Tibial nerve (tissue), 4 donors: Measurements from ENCODE around the gene CDKN1A. TPM values are rescaled to one million over a fixed set of nuclear protein-coding genes. Genes with fewer than 3 reads are reported as not detected.
A peak's percentile ranks its signal among the peaks of the same experiment; 100 is the strongest.
"Not testable (repeated sequence)": the region's sequence is repeated elsewhere in the genome, so short reads cannot be mapped to it uniquely, and the experiment has no call there.

ENCODE experiments used
- DNase-seq, 2 donors: peaks; one replicate each; pipeline ENCODE4 v3.0.0-alpha.2; 2019; ENCODE audit warnings: low spot score in 2 of 2
- H3K27ac ChIP-seq, 4 donors: fragments of 200-600 bp; sonication (generic) in 3 of 4; one replicate each; pipeline ENCODE4 v1.5.1; 2017 to 2019; ENCODE audit warnings: mild to moderate bottlenecking in 1 of 4
- H3K27me3 ChIP-seq, 2 donors: fragments of 200-600 bp; sonication (generic) in 1 of 2; one replicate each; pipeline versions ENCODE4 v1.5.1 to v1.6.0; 2017 to 2019
- H3K36me3 ChIP-seq, 3 donors: fragments of 200-600 bp; sonication (generic); one replicate each; pipeline ENCODE4 v1.5.1; 2018 to 2019
- H3K4me1 ChIP-seq, 4 donors: fragments of 200-600 bp; sonication (generic) in 3 of 4; one replicate each; pipeline ENCODE4 v1.5.1; 2017 to 2019
- H3K4me3 ChIP-seq, 4 donors: fragments of 200-600 bp; sonication (generic) in 3 of 4; one replicate each; pipeline ENCODE4 v1.5.1; 2017 to 2019; ENCODE audit warnings: mild to moderate bottlenecking in 1 of 4, moderate library complexity in 1 of 4
- H3K9me3 ChIP-seq, 4 donors: fragments of 200-600 bp; sonication (generic) in 3 of 4; one replicate each; pipeline ENCODE4 v1.5.1; 2017 to 2019
- CTCF ChIP-seq, 5 experiments: fragments of 200-600 bp in 3 of 5; fragments of 450-650 bp in 2 of 5; sonication (generic) in 3 of 5; IDR thresholded peaks; one replicate each; pipeline ENCODE4 v1.5.1; 2016 to 2019; ENCODE audit warnings: antibody characterized with exemption in 5 of 5, mild to moderate bottlenecking in 3 of 5, moderate library complexity in 2 of 5
- EP300 ChIP-seq, 2 donors: sonication (generic); formaldehyde crosslinking; IDR thresholded peaks; one replicate each; pipeline ENCODE4 v1.6.1; 2017; ENCODE audit warnings: antibody characterized with exemption in 2 of 2, mild to moderate bottlenecking in 1 of 2
- POLR2A ChIP-seq, 2 donors: fragments of 450-650 bp; IDR thresholded peaks; one replicate each; pipeline ENCODE4 v1.6.1; 2017; ENCODE audit warnings: antibody characterized with exemption in 2 of 2, mild to moderate bottlenecking in 2 of 2, moderate library complexity in 2 of 2
- WGBS, 2 donors: methylation state at CpG; one replicate each; pipeline ENCODE4 v1.1.5; 2018; 5-methylcytosine and 5-hydroxymethylcytosine counted together
- total RNA-seq, 4 donors: library from RNA; depleted of rRNA; stranded (reverse); fragments of >200 nt; gene quantifications; one replicate each; pipeline ENCODE4 v1.1.0, GENCODE V29; 2016

CDKN1A gene
- total RNA-seq, 4 donors from 2014 or later = 112 to 142 (median 124) TPM

- H3K4me1 ChIP-seq = peaks cover 0 to 12% (median 0%) of the 10 kb centered on the region in 4 donors
- no peak for DNase-seq
- 55 to 56% methylated on average over 13 of the region's 13 CpGs for WGBS, 2 donors
Observed at GRCh38 chr6:36649701-36650484, 28.6 kb upstream of the CDKN1A start.

GRCh38 chr6:36650848-36651478 lies 27.6 kb upstream of the CDKN1A start:
- DNase-seq = no peak
- peaks cover 0 to 12% (median 0%) of the 10 kb centered on the region in 4 donors for H3K4me1 ChIP-seq
- H3K27ac ChIP-seq = no peak overlapping the region
- no peaks in the 10 kb centered on the region for H3K36me3 ChIP-seq
- H3K4me3 ChIP-seq = no peak overlapping the region
- H3K27me3 ChIP-seq = no peaks in the 10 kb centered on the region
- peak in 1 of 2 donors; percentile 14 for TF ChIP-seq EP300 (IDR thresholded peaks at IDR 0.05)
- TF ChIP-seq POLR2A (IDR thresholded peaks at IDR 0.05) = no peak
- TF ChIP-seq CTCF (IDR thresholded peaks at IDR 0.05) = no peak
- no peaks in the 10 kb centered on the region for H3K9me3 ChIP-seq
- WGBS, 2 donors = 28 to 31% methylated on average over 2 of the region's 2 CpGs

More at GRCh38 chr6:36649701-36650484, 28.6 kb upstream of the CDKN1A start:
- no peak overlapping the region for H3K27ac ChIP-seq
- H3K36me3 ChIP-seq = no peaks in the 10 kb centered on the region
- no peaks in the 10 kb centered on the region for H3K9me3 ChIP-seq
- no peak for TF ChIP-seq POLR2A (IDR thresholded peaks at IDR 0.05)
- no peak overlapping the region for H3K4me3 ChIP-seq
- no peaks in the 10 kb centered on the region for H3K27me3 ChIP-seq

GRCh38 chr6:36651659-36652379 lies 26.7 kb upstream of the CDKN1A start:
- no peak for TF ChIP-seq POLR2A (IDR thresholded peaks at IDR 0.05)
- TF ChIP-seq CTCF (IDR thresholded peaks at IDR 0.05) = no peak
- TF ChIP-seq EP300 (IDR thresholded peaks at IDR 0.05) = no peak
- Histone ChIP-seq H3K9me3 (no peaks in the 10 kb centered on the region), H3K36me3 (no peaks in the 10 kb centered on the region), H3K4me3 (no peak overlapping the region), H3K27me3 (no peaks in the 10 kb centered on the region), H3K4me1 (peaks cover 0 to 12% (median 0%) of the 10 kb centered on the region in 4 donors), H3K27ac (no peak overlapping the region)
- WGBS, 2 donors = 91 to 93% methylated on average over 11 of the region's 11 CpGs
- no peak for DNase-seq

GRCh38 chr6:36654469-36654868 lies 24.0 kb upstream of the CDKN1A start:
- not testable (repeated sequence) for H3K9me3 ChIP-seq, H3K4me3 ChIP-seq, H3K27me3 ChIP-seq, H3K27ac ChIP-seq, DNase-seq, H3K36me3 ChIP-seq
- 69 to 74% methylated on average over 5 of the region's 5 CpGs for WGBS, 2 donors
- H3K4me1 ChIP-seq = peaks cover 0 to 15% (median 0%) of the 10 kb centered on the region in 4 donors

- H3K9me3 ChIP-seq = no peaks in the 10 kb centered on the region
- no peak overlapping the region for H3K27ac ChIP-seq
- H3K4me1 ChIP-seq = peaks cover 0 to 13% (median 0%) of the 10 kb centered on the region in 4 donors
- no peak for TF ChIP-seq POLR2A (IDR thresholded peaks at IDR 0.05)
- no peak for TF ChIP-seq CTCF (IDR thresholded peaks at IDR 0.05)
- TF ChIP-seq EP300 (IDR thresholded peaks at IDR 0.05) = no peak
- DNase-seq = no peak
- H3K4me3 ChIP-seq = no peak overlapping the region
- 78 to 79% methylated on average over 6 of the region's 6 CpGs for WGBS, 2 donors
- H3K27me3 ChIP-seq = no peaks in the 10 kb centered on the region
- H3K36me3 ChIP-seq = no peaks in the 10 kb centered on the region
Observed at GRCh38 chr6:36655085-36655724, 23.3 kb upstream of the CDKN1A start.
